Astrocyte (in vitro differentiated cells and primary cell): ENCODE data around the gene USP3. TPM values are rescaled to one million over a fixed set of nuclear protein-coding genes. Genes with fewer than 3 reads are reported as not detected.

Experiments
- DNase-seq: peaks from one replicate; pipeline ENCODE4 v3.0.0-alpha.2; 2010; ENCODE audit warnings: low read depth
- FAIRE-seq: peaks from 2 replicates; lab custom pipeline; 2011; peaks lifted over from hg19 to GRCh38; lab: Jason Lieb, UNC
- H2AFZ ChIP-seq: 2 replicates; pipeline ENCODE4 v1.6.0; 2012; ENCODE audit warnings: low read depth, low read length, inconsistent platforms
- H3K27ac ChIP-seq: 2 replicates; pipeline ENCODE4 v1.5.1; 2011; ENCODE audit warnings: low read depth, low read length, inconsistent platforms
- H3K27me3 ChIP-seq: 2 replicates; pipeline ENCODE4 v1.6.0; 2011; ENCODE audit warnings: low read length, inconsistent platforms; ENCODE audit not compliant: insufficient read depth
- H3K36me3 ChIP-seq: 2 replicates; pipeline ENCODE4 v1.5.1; 2011; ENCODE audit warnings: low read length, inconsistent platforms; ENCODE audit not compliant: insufficient read depth
- H3K4me1 ChIP-seq: 2 replicates; pipeline ENCODE4 v1.5.1; 2011; ENCODE audit warnings: low read length, inconsistent platforms; ENCODE audit not compliant: insufficient read depth
- H3K4me2 ChIP-seq: 2 replicates; pipeline ENCODE4 v1.6.0; 2012; ENCODE audit warnings: low read length, inconsistent platforms
- H3K4me3 ChIP-seq: 2 replicates; pipeline ENCODE4 v1.5.1; 2011; ENCODE audit warnings: low read depth, mild to moderate bottlenecking, low read length, inconsistent platforms; ENCODE audit not compliant: insufficient read depth
- H3K79me2 ChIP-seq: 2 replicates; pipeline ENCODE4 v1.6.0; 2012; ENCODE audit warnings: mild to moderate bottlenecking, low read length, inconsistent platforms; ENCODE audit not compliant: insufficient read depth
- H3K9ac ChIP-seq: 2 replicates; pipeline ENCODE4 v1.6.0; 2012; ENCODE audit warnings: mild to moderate bottlenecking, low read length, inconsistent platforms
- H3K9me3 ChIP-seq: 2 replicates; pipeline ENCODE4 v1.5.1; 2012; ENCODE audit warnings: low read depth, mild to moderate bottlenecking, low read length, inconsistent platforms; ENCODE audit not compliant: insufficient read depth
- H4K20me1 ChIP-seq: 2 replicates; pipeline ENCODE4 v1.6.0; 2012; ENCODE audit warnings: low read length, inconsistent platforms; ENCODE audit not compliant: insufficient read depth
- H3K27ac Mint-ChIP-seq: one replicate; pipeline ENCODE4 v1.8.0; 2021; ENCODE audit warnings: mild to moderate bottlenecking, mixed read lengths; ENCODE audit not compliant: unreplicated experiment
- H3K27me3 Mint-ChIP-seq: one replicate; pipeline ENCODE4 v1.8.0; 2021; ENCODE audit warnings: low read depth, mixed read lengths; ENCODE audit not compliant: unreplicated experiment
- H3K36me3 Mint-ChIP-seq: one replicate; pipeline ENCODE4 v1.8.0; 2021; ENCODE audit warnings: low read depth, mixed read lengths; ENCODE audit not compliant: unreplicated experiment
- H3K4me1 Mint-ChIP-seq: one replicate; pipeline ENCODE4 v1.8.0; 2021; ENCODE audit warnings: low read depth, mixed read lengths; ENCODE audit not compliant: unreplicated experiment
- H3K4me3 Mint-ChIP-seq: one replicate; pipeline ENCODE4 v1.8.0; 2021; ENCODE audit warnings: mild to moderate bottlenecking, moderate library complexity, mixed read lengths; ENCODE audit not compliant: unreplicated experiment
- H3K9me3 Mint-ChIP-seq: one replicate; pipeline ENCODE4 v1.8.0; 2021; ENCODE audit warnings: mild to moderate bottlenecking, mixed read lengths; ENCODE audit not compliant: unreplicated experiment
- EZH2 ChIP-seq: IDR thresholded peaks from 2 replicates; pipeline ENCODE4 v1.6.1; 2012; ENCODE audit warnings: mild to moderate bottlenecking, low read length, inconsistent platforms; ENCODE audit not compliant: insufficient read depth
- total RNA-seq: library from RNA; stranded (reverse); gene quantifications from 2 replicates; pipeline ENCODE4 v1.2.1, GENCODE V29; 2021
- TF ChIP-seq, protein P1 (sequence below): IDR thresholded peaks from 2 replicates; pipeline ENCODE4 v1.5.1; 2011; ENCODE audit warnings: low read depth, mild to moderate bottlenecking, inconsistent platforms, low read length, moderate library complexity; ENCODE audit not compliant: insufficient read depth

Gene USP3
- total RNA-seq, 1 donor from 2014 or later = 38.1 TPM

DNA sequence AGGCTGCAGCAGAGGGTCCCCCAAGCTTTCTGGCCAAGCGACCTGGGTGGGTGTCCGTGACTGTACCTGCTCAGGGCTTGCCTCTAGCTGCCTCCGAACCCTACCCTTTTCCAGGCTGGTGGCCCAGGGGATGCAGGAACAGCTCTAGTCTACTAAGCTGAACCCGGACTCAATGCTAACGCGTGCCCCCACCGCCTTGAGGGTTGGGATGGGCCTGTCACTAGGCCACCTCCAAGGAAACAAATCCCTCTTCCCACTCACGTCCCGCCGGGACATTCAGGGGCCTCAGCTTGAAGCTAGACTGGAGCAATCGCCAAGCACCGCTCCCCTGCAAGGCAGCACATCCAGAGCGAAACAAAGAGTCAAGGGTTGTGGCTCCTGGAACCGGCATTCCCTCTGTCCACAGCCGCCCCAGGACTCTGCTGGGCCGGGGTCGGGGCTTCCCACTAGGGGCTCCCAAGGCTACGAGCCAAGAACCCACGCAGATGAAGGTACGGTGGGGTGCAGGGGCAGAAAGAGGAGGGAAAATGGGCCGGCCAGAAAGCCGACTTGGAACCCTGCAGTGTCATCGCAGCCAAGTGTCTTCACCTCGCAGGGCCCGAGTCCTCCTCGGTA is 95.7 kb downstream of the USP3 start:
- peak overlapping the region; percentile 35 for H3K4me3 Mint-ChIP-seq
- Histone ChIP-seq H3K9me3 (no peaks in the 10 kb centered on the region), H3K4me3 (peak overlapping the region; percentile 73), H3K9ac (peak overlapping the region; percentile 81), H2AFZ (peak overlapping the region; percentile 81), H3K4me1 (peaks cover 14% of the 10 kb centered on the region), H3K36me3 (no peaks in the 10 kb centered on the region), H4K20me1 (peaks cover 8% of the 10 kb centered on the region), H3K27ac (peak overlapping the region; percentile 68), H3K4me2 (peak overlapping the region; percentile 100), H3K79me2 (no peaks in the 10 kb centered on the region), H3K27me3 (no peaks in the 10 kb centered on the region)
- H3K36me3 Mint-ChIP-seq = peaks cover 4% of the 10 kb centered on the region
- no peak overlapping the region for H3K27ac Mint-ChIP-seq
- TF ChIP-seq EZH2 = no peak
- TF ChIP-seq, protein P1, sequence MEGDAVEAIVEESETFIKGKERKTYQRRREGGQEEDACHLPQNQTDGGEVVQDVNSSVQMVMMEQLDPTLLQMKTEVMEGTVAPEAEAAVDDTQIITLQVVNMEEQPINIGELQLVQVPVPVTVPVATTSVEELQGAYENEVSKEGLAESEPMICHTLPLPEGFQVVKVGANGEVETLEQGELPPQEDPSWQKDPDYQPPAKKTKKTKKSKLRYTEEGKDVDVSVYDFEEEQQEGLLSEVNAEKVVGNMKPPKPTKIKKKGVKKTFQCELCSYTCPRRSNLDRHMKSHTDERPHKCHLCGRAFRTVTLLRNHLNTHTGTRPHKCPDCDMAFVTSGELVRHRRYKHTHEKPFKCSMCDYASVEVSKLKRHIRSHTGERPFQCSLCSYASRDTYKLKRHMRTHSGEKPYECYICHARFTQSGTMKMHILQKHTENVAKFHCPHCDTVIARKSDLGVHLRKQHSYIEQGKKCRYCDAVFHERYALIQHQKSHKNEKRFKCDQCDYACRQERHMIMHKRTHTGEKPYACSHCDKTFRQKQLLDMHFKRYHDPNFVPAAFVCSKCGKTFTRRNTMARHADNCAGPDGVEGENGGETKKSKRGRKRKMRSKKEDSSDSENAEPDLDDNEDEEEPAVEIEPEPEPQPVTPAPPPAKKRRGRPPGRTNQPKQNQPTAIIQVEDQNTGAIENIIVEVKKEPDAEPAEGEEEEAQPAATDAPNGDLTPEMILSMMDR = no peak
- FAIRE-seq (no peak), DNase-seq (no peak)
- H3K27me3 Mint-ChIP-seq = peaks cover 13% of the 10 kb centered on the region
- H3K9me3 Mint-ChIP-seq = no peaks in the 10 kb centered on the region
- peaks cover 13% of the 10 kb centered on the region for H3K4me1 Mint-ChIP-seq

DNA sequence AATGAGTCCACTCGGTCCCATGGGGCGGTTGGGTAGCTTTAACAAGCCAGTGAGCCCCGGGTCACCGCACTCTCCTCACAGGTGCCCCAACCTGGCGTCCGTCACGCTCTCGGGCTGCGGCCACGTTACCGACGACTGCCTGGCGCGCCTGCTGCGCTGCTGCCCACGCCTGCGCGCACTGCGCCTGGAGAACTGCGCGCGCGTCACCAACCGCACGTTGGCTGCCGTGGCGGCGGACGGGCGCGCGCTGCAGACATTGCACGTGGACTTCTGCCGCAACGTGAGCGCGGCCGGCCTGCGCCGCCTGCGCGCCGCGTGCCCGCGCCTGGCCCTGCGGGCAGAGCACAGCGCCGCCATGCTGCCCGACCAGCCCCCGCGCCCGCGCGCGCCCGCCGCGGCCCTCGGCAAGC is 96.2 kb downstream of the USP3 start:
- TF ChIP-seq EZH2 = no peak
- TF ChIP-seq, protein P1 = no peak
- no peaks in the 10 kb centered on the region for H3K9me3 ChIP-seq
- peaks cover 8% of the 10 kb centered on the region for H4K20me1 ChIP-seq
- Mint-ChIP-seq H3K4me1 (peaks cover 13% of the 10 kb centered on the region), H3K9me3 (no peaks in the 10 kb centered on the region), H3K4me3 (peak overlapping the region; percentile 85), H3K27ac (no peak overlapping the region), H3K27me3 (peaks cover 14% of the 10 kb centered on the region), H3K36me3 (peaks cover 4% of the 10 kb centered on the region)
- peaks cover 14% of the 10 kb centered on the region for H3K4me1 ChIP-seq
- peak overlapping the region; percentile 91 for H3K4me3 ChIP-seq
- H3K79me2 ChIP-seq = no peaks in the 10 kb centered on the region
- DNase-seq (peak; percentile 91), FAIRE-seq (no peak)
- no peaks in the 10 kb centered on the region for H3K36me3 ChIP-seq
- no peaks in the 10 kb centered on the region for H3K27me3 ChIP-seq
- peak overlapping the region; percentile 100 for H3K4me2 ChIP-seq
- H3K9ac ChIP-seq = peak overlapping the region; percentile 89
- peak overlapping the region; percentile 88 for H2AFZ ChIP-seq
- peak overlapping the region; percentile 78 for H3K27ac ChIP-seq
